Neural progenitor cell (in vitro differentiated cells): ENCODE measurements around the gene GATAD2A.

Experiments used
- CTCF ChIP-seq: fragments of 200-600 bp; sonication (generic); IDR thresholded peaks from 2 replicates; pipeline ENCODE4 v1.5.1; 2017; ENCODE audit warnings: antibody characterized with exemption, mild to moderate bottlenecking
- EZH2phosphoT487 ChIP-seq: fragments of 200-600 bp; sonication (generic); IDR thresholded peaks from 2 replicates; pipeline ENCODE4 v1.6.1; 2017; ENCODE audit warnings: antibody characterized with exemption

- TF ChIP-seq CTCF: no peak
- TF ChIP-seq EZH2phosphoT487: no peak
These were observed 69.7 kb downstream of the GATAD2A start for GRCh38 chr19:19475015-19475765.
